ENCODE results near the gene HMGXB3.

DNA sequence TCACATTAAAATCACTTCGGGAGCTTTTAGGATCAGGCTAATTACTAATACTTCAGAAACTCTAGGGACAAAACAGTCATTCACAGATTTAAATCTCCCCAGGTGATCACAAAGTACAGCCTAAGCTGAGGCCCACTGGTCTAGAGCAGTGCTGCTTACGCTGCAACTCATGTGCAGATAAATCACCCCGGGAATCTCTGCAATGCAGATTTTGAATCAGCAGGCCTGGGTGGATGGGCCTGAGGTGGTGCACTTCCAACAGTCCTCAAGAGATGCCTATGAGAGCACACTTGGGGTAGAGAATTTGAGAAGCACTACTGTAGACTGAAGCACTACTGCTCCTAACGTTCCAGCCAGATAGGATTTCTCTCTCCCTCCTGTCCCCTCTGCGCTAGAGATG lies 57.5 kb downstream of the HMGXB3 start:
- TF ChIP-seq CTCF (IDR thresholded peaks at IDR 0.05) (no peak), POLR2A (IDR thresholded peaks at IDR 0.05) (no peak)

Data from thyroid gland (tissue), 4 donors.